HFF-Myc (cell line): ENCODE measurements around the gene ATP9A.

ENCODE experiments used
- DNase-seq: peaks from one replicate; pipeline ENCODE4 v3.0.0-alpha.2; 2011; ENCODE audit warnings: low read depth; ENCODE audit errors: extremely low read depth
- H3K4me3 ChIP-seq: replicated peaks from 2 replicates; pipeline ENCODE4 v1.5.1; 2011; ENCODE audit warnings: low read depth, mild to moderate bottlenecking, control low read depth, low read length
- CTCF ChIP-seq: IDR thresholded peaks from 2 replicates; pipeline ENCODE4 v1.5.1; 2012; ENCODE audit warnings: mild to moderate bottlenecking, low read depth, low read length, control low read depth; ENCODE audit errors: missing control alignments

ATP9A gene

GRCh38 chr20:51598556-51598955, 169.6 kb downstream of the ATP9A start:
- H3K4me3 ChIP-seq, result no peak overlapping the region
- TF ChIP-seq CTCF, result no peak
- no peak for DNase-seq

GRCh38 chr20:51597389-51598231, 170.6 kb downstream of the ATP9A start:
- no peak for TF ChIP-seq CTCF
- no peak for DNase-seq
- no peak overlapping the region for H3K4me3 ChIP-seq

- no peak for DNase-seq
- H3K4me3 ChIP-seq, result no peak overlapping the region
Measured at GRCh38 chr20:51596668-51597388, 171.4 kb downstream of the ATP9A start.

DNA sequence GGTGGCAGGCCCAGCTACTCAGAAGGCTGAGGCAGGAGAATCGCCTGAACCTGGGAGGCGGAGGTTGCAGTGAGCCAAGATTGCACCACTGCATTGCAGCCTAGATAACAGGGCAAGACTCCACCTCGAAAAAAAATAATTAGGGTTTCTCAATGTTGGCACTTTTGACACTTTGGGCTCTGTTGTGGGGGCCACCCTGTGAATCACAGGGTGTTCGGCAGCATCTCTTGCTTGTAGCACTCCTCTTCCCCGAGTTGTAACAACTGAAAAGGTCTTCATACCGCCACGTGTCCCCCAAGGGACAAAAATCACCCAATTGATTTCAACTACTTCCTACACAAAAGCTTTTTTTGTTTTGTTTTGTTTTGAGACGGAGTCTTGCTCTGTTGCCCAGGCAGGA, 172.4 kb downstream of the ATP9A start:
- no peak for TF ChIP-seq CTCF
- no peak overlapping the region for H3K4me3 ChIP-seq
- no peak for DNase-seq

More at GRCh38 chr20:51596668-51597388, 171.4 kb downstream of the ATP9A start:
- no peak for TF ChIP-seq CTCF

DNA sequence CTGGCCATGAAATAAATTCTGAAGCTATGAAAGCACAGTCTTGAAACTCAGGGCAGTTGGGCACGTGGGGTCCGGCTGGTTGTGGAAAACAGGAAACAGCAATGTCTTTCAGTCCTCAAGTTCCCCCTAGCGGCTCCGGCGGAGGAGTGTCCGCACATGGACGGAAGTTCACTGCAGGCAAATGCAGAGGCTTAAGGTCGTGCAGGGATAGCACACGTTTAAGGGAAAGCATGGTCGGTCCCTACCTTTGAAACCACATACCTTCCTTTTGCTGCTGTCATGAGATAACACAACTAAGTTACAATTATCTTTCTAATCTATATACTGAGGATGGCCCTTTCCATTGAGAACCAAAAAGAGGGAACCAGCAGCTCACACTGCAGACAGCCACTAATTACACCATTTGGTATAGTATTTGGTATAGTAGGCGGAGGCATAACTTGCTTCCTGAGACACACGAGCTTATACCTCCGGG, 173.1 kb downstream of the ATP9A start:
- peak; percentile 87 for DNase-seq
- peak; percentile 90 for TF ChIP-seq CTCF
- no peak overlapping the region for H3K4me3 ChIP-seq

DNA sequence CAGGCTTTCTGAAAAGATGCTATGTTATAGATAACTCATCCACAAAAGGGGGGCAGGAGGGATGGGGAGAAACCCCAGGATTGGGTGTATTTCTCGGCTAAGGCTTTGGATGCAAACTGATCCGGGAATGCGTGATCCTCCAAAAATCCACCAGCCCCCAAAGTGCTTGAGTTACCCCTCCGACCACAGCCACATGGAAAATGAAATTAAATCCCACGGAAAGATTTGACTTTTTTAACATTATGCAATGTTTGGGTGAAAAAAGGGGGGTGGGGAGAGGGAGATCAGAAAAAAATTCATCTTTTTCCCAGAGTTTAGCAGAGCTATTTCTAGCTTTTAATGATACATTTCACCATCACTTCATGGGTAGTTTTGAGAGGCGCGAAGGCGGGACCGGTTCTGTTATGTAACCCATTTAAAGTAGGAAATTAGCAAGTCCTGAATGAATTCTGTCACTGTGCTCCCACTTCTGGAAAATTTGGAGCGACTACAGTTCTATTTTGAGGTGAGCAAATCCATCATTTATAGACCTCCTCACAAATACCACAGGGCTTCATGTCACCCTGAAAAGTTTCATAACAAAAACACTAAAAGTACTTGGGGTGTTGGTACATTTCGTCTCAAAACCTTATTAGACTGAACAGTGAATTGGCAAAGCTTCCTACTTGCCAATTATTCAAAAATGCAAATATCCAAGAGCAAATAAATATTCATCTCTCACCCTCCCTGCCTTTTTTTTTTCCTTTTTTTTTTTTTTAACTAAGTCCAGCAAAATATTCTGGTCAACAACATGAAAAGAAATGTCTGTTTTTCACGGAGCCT, 173.7 kb downstream of the ATP9A start:
- no peak for DNase-seq
- TF ChIP-seq CTCF, result no peak
- no peak overlapping the region for H3K4me3 ChIP-seq
